Caki2 (cell line): ENCODE results near the gene CDX2. TPM values are rescaled to one million over a fixed set of nuclear protein-coding genes. Genes with fewer than 3 reads are reported as not detected.
"Not testable (repeated sequence)": the region's sequence is repeated elsewhere in the genome, so short reads cannot be mapped to it uniquely, and the experiment has no call there.

Experiments
- DNase-seq: peaks from one replicate; pipeline ENCODE4 v3.0.0-alpha.2; 2015; ENCODE audit warnings: low read depth
- in situ Hi-C: cut with HindIII; loops from 2 replicates; pipeline ENCODE4 v1.10.0; 2016; ENCODE audit warnings: low sequenced_read_pairs, low pct_unique_long_range_greater_than_20kb, mixed read lengths
- total RNA-seq: library from RNA; depleted of rRNA; stranded (reverse); fragments of >200 nt; shearing (Covaris generic); gene quantifications from 2 replicates; pipeline ENCODE4 v1.2.3, GENCODE V29; 2014; ENCODE audit warnings: low replicate concordance

CDX2 gene
- total RNA-seq, 1 experiment from 2014 or later, result not detected

- no peak for DNase-seq
- in situ Hi-C loops, result no loop called here
Measured at GRCh38 chr13:27967736-27968315, 1.3 kb downstream of the CDX2 start.

GRCh38 chr13:27967203-27967735 lies 1.8 kb downstream of the CDX2 start:
- no peak for DNase-seq
- in situ Hi-C loops, result no loop called here

GRCh38 chr13:27966641-27967202 lies 2.4 kb downstream of the CDX2 start:
- DNase-seq, result no peak
- in situ Hi-C loops, result no loop called here

GRCh38 chr13:27965740-27966640 lies 3.1 kb downstream of the CDX2 start:
- in situ Hi-C loops, result no loop called here
- DNase-seq, result no peak

- in situ Hi-C loops, result no loop called here
- no peak for DNase-seq
Measured at GRCh38 chr13:27965343-27965739, 3.8 kb downstream of the CDX2 start.

GRCh38 chr13:27964741-27965323 lies 4.3 kb downstream of the CDX2 start:
- in situ Hi-C loops, result no loop called here
- DNase-seq, result no peak

GRCh38 chr13:27964206-27964605 lies 4.9 kb downstream of the CDX2 start:
- in situ Hi-C loops, DNase-seq: not testable (repeated sequence)

- no peak for DNase-seq
- in situ Hi-C loops, result no loop called here
Measured at GRCh38 chr13:27963491-27963890, 5.6 kb downstream of the CDX2 start.

GRCh38 chr13:27962982-27963381 lies 6.1 kb downstream of the CDX2 start:
- in situ Hi-C loops, result no loop called here
- DNase-seq, result no peak

- in situ Hi-C loops, result no loop called here
- DNase-seq, result no peak
Measured at GRCh38 chr13:27962128-27962841, 6.8 kb downstream of the CDX2 start.

GRCh38 chr13:27961227-27962085 lies 7.7 kb downstream of the CDX2 start:
- DNase-seq, result no peak
- in situ Hi-C loops, result no loop called here

- in situ Hi-C loops, result no loop called here
- DNase-seq, result peak; percentile 64
Measured at GRCh38 chr13:27960362-27961226, 8.5 kb downstream of the CDX2 start.

GRCh38 chr13:27959976-27960361 lies 9.1 kb downstream of the CDX2 start:
- no peak for DNase-seq
- in situ Hi-C loops, result no loop called here

GRCh38 chr13:27956576-27957300 lies 12.4 kb downstream of the CDX2 start:
- no peak for DNase-seq
- in situ Hi-C loops, result no loop called here

- DNase-seq, result no peak
- in situ Hi-C loops, result no loop called here
Measured at GRCh38 chr13:27955014-27955591, 14.0 kb downstream of the CDX2 start.

GRCh38 chr13:27954406-27954851 lies 14.7 kb downstream of the CDX2 start:
- no peak for DNase-seq
- in situ Hi-C loops, result no loop called here
